Measurements from ENCODE around the gene LCN15.

Gene LCN15

DNA sequence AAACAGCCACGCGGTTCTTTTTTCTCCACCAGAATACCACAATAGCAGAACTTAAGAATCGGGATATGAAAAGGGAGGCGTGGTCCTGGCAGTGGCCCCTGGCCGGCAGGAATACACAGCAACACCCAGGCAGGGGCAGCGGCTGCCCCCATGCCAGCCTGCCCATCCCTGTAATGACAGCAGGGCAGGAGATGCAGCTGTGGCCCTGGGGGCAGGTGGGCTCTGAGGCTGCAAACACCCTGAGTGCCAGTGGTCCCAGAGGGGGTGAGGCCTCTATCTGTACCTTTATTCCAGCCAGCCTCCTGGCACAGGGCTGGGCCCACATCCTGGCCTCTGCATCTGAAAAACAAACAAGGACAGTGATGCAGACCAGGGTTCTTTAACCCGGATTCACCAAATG lies 39.5 kb downstream of the LCN15 start:
- Histone ChIP-seq H3K4me3 (ENCODE audit: low read depth, low read length) (no peak overlapping the region), H3K27me3 (ENCODE audit: control insufficient read depth, insufficient read depth, low read length) (peaks cover 8% of the 10 kb centered on the region), H3K9me3 (ENCODE audit: control insufficient read depth, insufficient read depth, low read length) (no peaks in the 10 kb centered on the region), H3K36me3 (ENCODE audit: control insufficient read depth, insufficient read depth, low read length) (peaks cover 51% of the 10 kb centered on the region), H3K9ac (ENCODE audit: low read depth, low read length) (no peak overlapping the region), H3K27ac (ENCODE audit: low read depth, low read length) (no peak overlapping the region), H3K4me1 (ENCODE audit: control insufficient read depth, insufficient read depth, low read length) (peaks cover 17% of the 10 kb centered on the region)

DNA sequence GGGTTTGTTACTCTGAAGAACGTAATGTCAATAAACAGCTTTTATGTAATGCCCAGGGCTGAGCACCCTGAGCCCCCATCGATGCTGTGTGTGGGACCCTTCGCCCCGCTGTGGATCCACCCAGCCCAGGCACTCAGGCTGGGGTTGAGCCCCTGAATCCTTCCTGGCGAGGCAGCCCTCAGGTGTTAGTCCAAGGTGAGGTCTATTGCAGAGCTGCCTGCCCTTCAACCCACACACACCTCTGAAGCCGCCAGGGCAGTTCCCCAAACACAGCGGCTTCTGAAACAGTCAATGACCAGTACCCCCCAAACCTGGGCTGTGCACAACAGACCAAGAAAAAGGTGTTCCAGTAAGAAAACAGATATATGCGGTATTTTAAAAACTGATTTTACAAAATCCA lies 40.3 kb downstream of the LCN15 start:
- H3K36me3 ChIP-seq (ENCODE audit: control insufficient read depth, insufficient read depth, low read length), result peaks cover 51% of the 10 kb centered on the region

DNA sequence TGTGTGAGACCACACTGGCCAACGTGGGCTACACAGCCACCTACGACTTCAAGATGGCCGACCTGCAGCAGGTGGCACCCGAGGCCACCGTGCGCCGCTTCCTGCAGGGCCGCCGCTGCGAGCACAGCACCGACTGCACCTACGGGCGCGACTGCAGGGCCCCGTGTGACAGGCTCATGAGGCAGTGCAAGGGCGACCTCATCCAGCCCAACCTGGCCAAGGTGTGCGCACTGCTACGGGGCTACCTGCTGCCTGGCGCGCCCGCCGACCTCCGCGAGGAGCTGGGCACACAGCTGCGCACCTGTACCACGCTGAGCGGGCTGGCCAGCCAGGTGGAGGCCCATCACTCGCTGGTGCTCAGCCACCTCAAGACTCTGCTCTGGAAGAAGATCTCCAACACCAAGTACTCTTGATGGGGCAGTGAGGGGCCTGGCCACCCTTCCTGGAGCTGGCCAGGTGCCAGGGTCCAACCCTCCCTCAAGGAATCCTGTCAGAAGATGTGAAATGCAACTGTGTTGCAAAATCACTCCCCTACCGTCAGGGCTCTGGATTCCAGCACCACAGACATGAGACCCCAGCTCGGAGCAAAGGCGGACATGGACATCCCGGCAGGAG lies 40.8 kb downstream of the LCN15 start:
- Histone ChIP-seq H3K9ac (ENCODE audit: low read depth, low read length) (no peak overlapping the region), H3K27me3 (ENCODE audit: control insufficient read depth, insufficient read depth, low read length) (no peaks in the 10 kb centered on the region), H3K4me3 (ENCODE audit: low read depth, low read length) (no peak overlapping the region), H3K27ac (ENCODE audit: low read depth, low read length) (no peak overlapping the region), H3K4me1 (ENCODE audit: control insufficient read depth, insufficient read depth, low read length) (peaks cover 17% of the 10 kb centered on the region), H3K36me3 (ENCODE audit: control insufficient read depth, insufficient read depth, low read length) (peaks cover 51% of the 10 kb centered on the region), H3K9me3 (ENCODE audit: control insufficient read depth, insufficient read depth, low read length) (no peaks in the 10 kb centered on the region)

More for the DNA sequence above, 40.3 kb downstream of the LCN15 start:
- no peaks in the 10 kb centered on the region for H3K9me3 ChIP-seq (ENCODE audit: control insufficient read depth, insufficient read depth, low read length)
- peaks cover 17% of the 10 kb centered on the region for H3K4me1 ChIP-seq (ENCODE audit: control insufficient read depth, insufficient read depth, low read length)
- H3K4me3 ChIP-seq (ENCODE audit: low read depth, low read length), result no peak overlapping the region
- H3K27me3 ChIP-seq (ENCODE audit: control insufficient read depth, insufficient read depth, low read length), result 0 out of 2 replicates have a peak, but pooled peaks cover 3% of the 10 kb centered on the region
- H3K9ac ChIP-seq (ENCODE audit: low read depth, low read length), result no peak overlapping the region
- no peak overlapping the region for H3K27ac ChIP-seq (ENCODE audit: low read depth, low read length)

DNA sequence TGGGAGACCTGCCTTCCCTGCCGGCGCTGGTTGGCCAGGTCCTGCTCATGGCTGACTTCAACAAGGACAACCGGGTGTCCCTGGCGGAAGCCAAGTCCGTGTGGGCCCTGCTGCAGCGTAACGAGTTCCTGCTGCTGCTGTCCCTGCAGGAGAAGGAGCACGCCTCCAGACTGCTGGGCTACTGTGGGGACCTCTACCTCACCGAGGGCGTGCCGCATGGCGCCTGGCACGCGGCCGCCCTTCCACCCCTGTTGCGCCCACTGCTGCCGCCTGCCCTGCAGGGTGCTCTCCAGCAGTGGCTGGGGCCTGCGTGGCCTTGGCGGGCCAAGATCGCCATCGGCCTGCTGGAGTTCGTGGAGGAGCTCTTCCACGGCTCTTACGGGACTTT lies 41.4 kb downstream of the LCN15 start:
- peak overlapping the region; percentile 45 for H3K27ac ChIP-seq (ENCODE audit: low read depth, low read length)
- peaks cover 51% of the 10 kb centered on the region for H3K36me3 ChIP-seq (ENCODE audit: control insufficient read depth, insufficient read depth, low read length)
- no peaks in the 10 kb centered on the region for H3K9me3 ChIP-seq (ENCODE audit: control insufficient read depth, insufficient read depth, low read length)
- H3K9ac ChIP-seq (ENCODE audit: low read depth, low read length), result no peak overlapping the region
- H3K4me1 ChIP-seq (ENCODE audit: control insufficient read depth, insufficient read depth, low read length), result peaks cover 17% of the 10 kb centered on the region
- no peaks in the 10 kb centered on the region for H3K27me3 ChIP-seq (ENCODE audit: control insufficient read depth, insufficient read depth, low read length)
- H3K4me3 ChIP-seq (ENCODE audit: low read depth, low read length), result no peak overlapping the region

DNA sequence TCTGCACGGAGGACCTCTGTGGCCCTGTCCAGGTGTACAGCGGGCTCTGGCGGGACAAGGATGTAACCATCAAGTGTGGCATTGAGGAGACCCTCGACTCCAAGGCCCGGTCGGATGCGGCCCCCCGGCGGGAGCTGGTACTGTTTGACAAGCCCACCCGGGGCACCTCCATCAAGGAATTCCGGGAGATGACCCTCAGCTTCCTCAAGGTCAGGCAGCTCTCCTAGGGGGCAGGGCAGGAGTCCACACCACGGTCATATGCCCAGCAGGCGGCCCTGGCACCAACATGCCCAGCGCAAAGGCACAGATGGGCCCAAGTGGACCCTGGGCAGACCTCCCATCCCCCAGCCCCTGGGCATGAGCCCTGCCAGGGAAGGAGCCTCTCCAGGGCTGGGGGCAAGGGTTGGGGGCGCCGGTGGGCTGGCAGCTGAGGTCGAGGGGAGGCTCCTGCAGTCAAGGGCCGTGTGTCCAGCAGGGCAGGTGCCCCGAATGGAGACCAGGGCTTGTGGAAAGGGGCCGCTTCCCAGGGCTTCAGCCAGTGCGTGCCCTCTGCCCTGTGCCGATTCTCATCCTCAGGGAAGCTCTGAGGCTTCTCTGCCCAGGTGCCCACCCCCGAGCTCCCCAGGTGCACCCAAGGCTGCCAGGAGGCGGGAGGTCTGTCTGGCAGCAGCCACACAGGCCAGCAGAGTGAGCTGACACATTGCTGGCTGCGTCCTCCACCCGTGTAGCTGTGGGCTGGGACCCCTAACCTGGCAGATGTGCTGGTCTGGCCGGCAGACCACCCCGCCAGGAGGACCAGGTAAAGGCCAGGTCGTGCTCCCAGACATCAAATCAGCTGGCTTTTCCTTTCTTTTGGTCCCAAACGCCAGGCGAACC lies 42.0 kb downstream of the LCN15 start:
- no peaks in the 10 kb centered on the region for H3K9me3 ChIP-seq (ENCODE audit: control insufficient read depth, insufficient read depth, low read length)
- H3K4me1 ChIP-seq (ENCODE audit: control insufficient read depth, insufficient read depth, low read length), result peaks cover 17% of the 10 kb centered on the region
- H3K27ac ChIP-seq (ENCODE audit: low read depth, low read length), result peak overlapping the region; percentile 45
- H3K36me3 ChIP-seq (ENCODE audit: control insufficient read depth, insufficient read depth, low read length), result peaks cover 51% of the 10 kb centered on the region
- H3K9ac ChIP-seq (ENCODE audit: low read depth, low read length), result no peak overlapping the region
- H3K4me3 ChIP-seq (ENCODE audit: low read depth, low read length), result no peak overlapping the region
- no peaks in the 10 kb centered on the region for H3K27me3 ChIP-seq (ENCODE audit: control insufficient read depth, insufficient read depth, low read length)

DNA sequence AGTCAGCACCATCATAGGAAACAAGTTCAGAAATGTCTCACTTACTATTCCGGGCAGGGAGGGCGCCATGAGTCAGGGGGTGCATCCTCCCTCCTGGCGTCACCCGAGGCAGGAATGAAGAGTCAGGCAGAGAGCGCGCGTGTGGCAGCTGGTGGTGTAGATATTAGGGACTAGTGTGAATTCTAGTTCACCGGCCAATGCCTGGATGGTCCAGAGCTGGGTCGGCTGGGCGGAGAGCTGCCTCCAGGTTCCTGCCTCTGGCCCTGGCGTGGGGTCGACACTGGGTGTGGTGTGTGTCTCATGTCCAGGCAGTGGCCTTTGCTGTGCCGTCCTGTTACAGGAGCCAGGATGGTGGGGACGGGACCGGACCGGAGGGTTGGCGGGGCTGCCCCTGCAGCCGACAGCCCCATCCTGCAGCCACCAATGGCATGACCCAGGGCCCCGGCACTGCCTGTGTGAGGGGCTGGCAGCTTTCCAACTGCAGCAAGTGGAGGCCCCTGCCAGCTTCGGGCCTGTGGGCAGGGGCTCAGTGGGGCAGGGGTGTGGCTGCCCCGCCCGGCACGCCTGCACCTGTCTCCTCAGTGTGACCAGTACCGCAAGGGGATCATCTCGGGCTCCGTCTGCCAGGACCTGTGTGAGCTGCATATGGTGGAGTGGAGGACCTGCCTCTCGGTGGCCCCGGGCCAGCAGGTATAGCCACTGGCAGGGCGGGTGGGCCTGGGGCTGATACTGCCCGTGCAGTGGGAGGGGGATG lies 42.8 kb downstream of the LCN15 start:
- Histone ChIP-seq H3K36me3 (ENCODE audit: control insufficient read depth, insufficient read depth, low read length) (peaks cover 46% of the 10 kb centered on the region), H3K4me3 (ENCODE audit: low read depth, low read length) (no peak overlapping the region), H3K27me3 (ENCODE audit: control insufficient read depth, insufficient read depth, low read length) (no peaks in the 10 kb centered on the region), H3K9me3 (ENCODE audit: control insufficient read depth, insufficient read depth, low read length) (no peaks in the 10 kb centered on the region), H3K9ac (ENCODE audit: low read depth, low read length) (no peak overlapping the region), H3K4me1 (ENCODE audit: control insufficient read depth, insufficient read depth, low read length) (peaks cover 13% of the 10 kb centered on the region), H3K27ac (ENCODE audit: low read depth, low read length) (no peak overlapping the region)

DNA sequence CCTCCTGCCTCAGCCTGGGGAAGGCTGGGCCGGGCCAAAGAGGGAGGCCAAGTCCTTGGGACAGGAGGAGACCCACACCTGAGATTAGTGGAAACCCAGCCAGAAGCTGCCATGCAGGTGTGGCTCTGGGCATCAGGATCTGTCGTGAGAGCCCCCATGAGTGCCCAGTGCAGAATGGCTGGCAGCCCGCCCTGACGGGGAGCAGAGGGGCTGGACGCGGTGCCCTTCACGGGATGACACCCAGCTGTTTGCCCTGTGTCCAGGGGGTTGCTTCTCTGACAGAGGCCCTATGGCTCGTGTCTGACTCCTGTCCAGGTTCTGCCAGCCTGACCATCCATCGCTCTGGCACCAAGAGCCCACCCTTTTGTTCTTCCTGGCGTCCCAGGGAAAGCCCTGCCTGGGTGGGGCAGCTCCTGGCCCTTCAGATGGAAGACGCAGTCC lies 43.4 kb downstream of the LCN15 start:
- Histone ChIP-seq H3K27ac (ENCODE audit: low read depth, low read length) (peak overlapping the region; percentile 56), H3K9me3 (ENCODE audit: control insufficient read depth, insufficient read depth, low read length) (no peaks in the 10 kb centered on the region), H3K9ac (ENCODE audit: low read depth, low read length) (no peak overlapping the region; the same call in 1 of the 2 replicates), H3K36me3 (ENCODE audit: control insufficient read depth, insufficient read depth, low read length) (peaks cover 40% of the 10 kb centered on the region), H3K4me1 (ENCODE audit: control insufficient read depth, insufficient read depth, low read length) (peaks cover 7% of the 10 kb centered on the region), H3K4me3 (ENCODE audit: low read depth, low read length) (no peak overlapping the region), H3K27me3 (ENCODE audit: control insufficient read depth, insufficient read depth, low read length) (no peaks in the 10 kb centered on the region)

DNA sequence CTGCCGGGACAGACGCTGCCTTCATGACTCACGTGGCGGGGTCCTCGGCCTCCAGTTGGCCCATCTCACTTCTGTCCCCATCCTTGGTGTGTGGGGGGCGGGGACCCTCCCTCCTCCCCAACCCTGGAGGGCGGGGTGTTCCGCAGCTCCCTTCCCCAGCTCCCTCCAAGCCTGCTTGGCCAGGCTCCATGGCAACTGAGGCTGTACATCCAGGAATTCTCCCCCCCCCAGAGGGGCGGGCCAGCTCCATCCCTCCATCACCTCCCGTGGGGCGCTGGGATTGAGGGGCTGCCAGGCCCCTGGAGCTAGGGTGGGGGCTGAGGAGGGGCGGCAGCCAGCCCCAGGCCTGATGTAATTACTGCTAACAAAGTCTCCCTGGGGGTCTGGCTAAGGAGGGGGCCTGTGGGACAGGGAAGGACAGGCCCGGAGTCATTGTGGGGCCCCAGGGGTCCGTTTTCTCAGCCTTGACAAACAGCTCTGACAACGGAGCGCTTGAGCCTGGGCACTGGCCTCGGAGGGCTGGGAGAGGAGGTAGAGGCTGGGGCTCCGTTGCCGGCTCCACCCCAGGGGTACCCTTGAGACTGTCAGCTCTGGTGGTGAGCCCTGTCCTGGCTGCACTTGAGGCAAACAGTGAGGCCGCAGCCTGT lies 43.9 kb downstream of the LCN15 start:
- Histone ChIP-seq H3K27ac (ENCODE audit: low read depth, low read length) (peak overlapping the region; percentile 56), H3K4me3 (ENCODE audit: low read depth, low read length) (no peak overlapping the region), H3K9me3 (ENCODE audit: control insufficient read depth, insufficient read depth, low read length) (no peaks in the 10 kb centered on the region), H3K27me3 (ENCODE audit: control insufficient read depth, insufficient read depth, low read length) (no peaks in the 10 kb centered on the region), H3K36me3 (ENCODE audit: control insufficient read depth, insufficient read depth, low read length) (peaks cover 35% of the 10 kb centered on the region), H3K4me1 (ENCODE audit: control insufficient read depth, insufficient read depth, low read length) (peaks cover 5% of the 10 kb centered on the region; the same call in 1 of the 2 replicates), H3K9ac (ENCODE audit: low read depth, low read length) (no peak overlapping the region; the same call in 1 of the 2 replicates)

DNA sequence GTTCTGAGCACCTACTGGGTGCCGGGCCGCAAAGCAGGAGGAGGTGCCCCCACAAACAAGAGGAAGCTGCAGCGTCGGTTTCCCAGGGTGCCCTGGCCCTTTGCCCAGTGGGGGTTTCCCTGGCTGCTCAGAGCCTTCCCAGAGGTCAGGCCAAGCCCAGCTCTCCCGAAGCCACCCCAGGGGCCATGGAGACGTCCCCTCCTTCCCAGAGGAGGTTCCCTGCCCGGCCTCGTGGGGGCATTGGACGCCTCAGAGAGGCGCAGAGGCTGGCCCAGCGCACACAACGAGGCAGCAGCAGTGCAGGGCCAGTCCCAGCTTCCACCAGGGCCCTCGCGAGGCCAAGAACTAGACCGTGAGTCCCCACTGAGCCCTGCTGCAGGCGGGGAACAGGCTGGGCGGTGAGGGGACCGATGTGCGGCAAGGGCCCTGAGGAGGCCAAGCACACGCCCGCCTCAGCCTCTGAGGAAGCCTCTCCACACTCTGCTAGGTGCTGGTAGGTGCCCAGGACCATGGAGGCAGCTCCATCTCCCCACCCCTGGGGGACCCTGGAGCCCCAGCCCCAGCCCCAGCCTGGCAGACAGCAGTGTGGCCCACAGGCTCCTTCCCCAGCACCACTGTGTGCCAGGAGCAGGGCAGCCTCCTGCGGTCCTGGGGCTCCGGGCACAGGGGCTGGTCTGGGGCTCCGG lies 45.0 kb downstream of the LCN15 start:
- Histone ChIP-seq H3K9ac (ENCODE audit: low read depth, low read length) (no peak overlapping the region), H3K27ac (ENCODE audit: low read depth, low read length) (no peak overlapping the region), H3K27me3 (ENCODE audit: control insufficient read depth, insufficient read depth, low read length) (no peaks in the 10 kb centered on the region), H3K4me1 (ENCODE audit: control insufficient read depth, insufficient read depth, low read length) (peaks cover 5% of the 10 kb centered on the region; the same call in 1 of the 2 replicates), H3K36me3 (ENCODE audit: control insufficient read depth, insufficient read depth, low read length) (peaks cover 26% of the 10 kb centered on the region), H3K9me3 (ENCODE audit: control insufficient read depth, insufficient read depth, low read length) (no peaks in the 10 kb centered on the region), H3K4me3 (ENCODE audit: low read depth, low read length) (no peak overlapping the region)
